ENCODE measurements around the gene AGMO.

AGMO gene

GRCh38 chr7:15498465-15498864 is 63.4 kb downstream of the AGMO start:
- no peak for DNase-seq (ENCODE audit: low read depth in 2 of 2)

GRCh38 chr7:15495170-15495569 is 66.6 kb downstream of the AGMO start:
- no peak for DNase-seq (ENCODE audit: low read depth in 2 of 2)

GRCh38 chr7:15494711-15495110 is 67.1 kb downstream of the AGMO start:
- no peak for DNase-seq (ENCODE audit: low read depth in 2 of 2)

- DNase-seq (ENCODE audit: low read depth in 2 of 2): no peak
Measured at GRCh38 chr7:15491361-15491760, 70.5 kb downstream of the AGMO start.

- no peak for DNase-seq (ENCODE audit: low read depth in 2 of 2)
Measured at GRCh38 chr7:15490291-15490690, 71.5 kb downstream of the AGMO start.

- no peak for DNase-seq (ENCODE audit: low read depth in 2 of 2)
Measured at GRCh38 chr7:15489861-15490260, 72.0 kb downstream of the AGMO start.

- no peak for DNase-seq (ENCODE audit: low read depth in 2 of 2)
Measured at GRCh38 chr7:15489383-15489782, 72.4 kb downstream of the AGMO start.

GRCh38 chr7:15488401-15488800 is 73.4 kb downstream of the AGMO start:
- DNase-seq (ENCODE audit: low read depth in 2 of 2): no peak

GRCh38 chr7:15487896-15488295 is 73.9 kb downstream of the AGMO start:
- DNase-seq (ENCODE audit: low read depth in 2 of 2): no peak

- no peak for DNase-seq (ENCODE audit: low read depth in 2 of 2)
Measured at GRCh38 chr7:15485998-15486397, 75.8 kb downstream of the AGMO start.

GRCh38 chr7:15485431-15485830 is 76.4 kb downstream of the AGMO start:
- DNase-seq (ENCODE audit: low read depth in 2 of 2): no peak

GRCh38 chr7:15481132-15481531 is 80.7 kb downstream of the AGMO start:
- no peak for DNase-seq (ENCODE audit: low read depth in 2 of 2)

GRCh38 chr7:15478401-15478800 is 83.4 kb downstream of the AGMO start:
- DNase-seq (ENCODE audit: low read depth in 2 of 2): no peak

- no peak for DNase-seq (ENCODE audit: low read depth in 2 of 2)
Measured at GRCh38 chr7:15476531-15476918, 85.3 kb downstream of the AGMO start.

GRCh38 chr7:15475808-15476530 is 85.8 kb downstream of the AGMO start:
- no peak for DNase-seq (ENCODE audit: low read depth in 2 of 2)

GRCh38 chr7:15471669-15471950 is 90.2 kb downstream of the AGMO start:
- DNase-seq (ENCODE audit: low read depth in 2 of 2): no peak

GRCh38 chr7:15470825-15471668 is 90.8 kb downstream of the AGMO start:
- no peak for DNase-seq (ENCODE audit: low read depth in 2 of 2)

GRCh38 chr7:15464667-15465121 is 97.1 kb downstream of the AGMO start:
- no peak for DNase-seq (ENCODE audit: low read depth in 2 of 2)

GRCh38 chr7:15463801-15464666 is 97.8 kb downstream of the AGMO start:
- DNase-seq (ENCODE audit: low read depth in 2 of 2): no peak

- DNase-seq (ENCODE audit: low read depth in 2 of 2): no peak
Measured at GRCh38 chr7:15462721-15463389, 99.0 kb downstream of the AGMO start.

GRCh38 chr7:15461576-15461975 is 100.2 kb downstream of the AGMO start:
- no peak for DNase-seq (ENCODE audit: low read depth in 2 of 2)

Data from stimulated activated CD4-positive, alpha-beta T cell treated with anti-CD3 and anti-CD28 coated beads, Interleukin-4, amount 100 ng/mL, for 48 hours (primary cell).